HCT116 (cell line): ENCODE data around the gene NOC3L. TPM values are rescaled to one million over a fixed set of nuclear protein-coding genes. Genes with fewer than 3 reads are reported as not detected.

Source experiments
- ATAC-seq: fragments of 200-7000 bp; cut with Tn5 transposase; 2 replicates; pipeline ENCODE4 v1.9.1; 2020; ENCODE audit warnings: mild to moderate bottlenecking, moderate library complexity
- BruUV-seq: library from RNA; stranded (reverse); fragments of 400-500 nt; replicated peaks from 2 replicates; lab custom pipeline; 2021; lab: Mats Ljungman, UMichigan
- CTCF ChIA-PET: fragments of 300-600 bp; sonication (Branson Sonifier 250); formaldehyde crosslinking; loops from one replicate; lab custom pipeline; 2021; ENCODE audit warnings: antibody characterized with exemption; lab: Charles Lee
- POLR2A ChIA-PET: fragments of 300-600, 350-600 bp; sonication (Branson Sonifier 250); formaldehyde crosslinking; loops from one replicate; lab custom pipeline; 2021; ENCODE audit warnings: antibody characterized with exemption; lab: Charles Lee
- RAD21 ChIA-PET, 2 experiments: fragments of 300-600 bp; sonication (Branson Sonifier 250); formaldehyde crosslinking; loops; one replicate each; lab custom pipeline; 2023; ENCODE audit warnings: low total read pairs in 2 of 2; ENCODE audit not compliant: uncharacterized antibody in 2 of 2, unreplicated experiment in 2 of 2, low non-redundant PET in 1 of 2; lab: Charles Lee
- DNase-seq: peaks from one replicate; pipeline ENCODE4 v3.0.0-alpha.2; 2010; ENCODE audit warnings: low read depth, low spot score
- H2AFZ ChIP-seq: fragments of 200-600 bp; shearing (Covaris generic), sonication (generic); 2 replicates; pipeline ENCODE4 v1.6.1; 2017; ENCODE audit warnings: low read depth, mixed run types, mixed read lengths, antibody characterized with exemption, low read length; ENCODE audit not compliant: poor library complexity, severe bottlenecking
- H3K27ac ChIP-seq: 2 replicates; pipeline ENCODE4 v1.5.1; 2012; ENCODE audit warnings: low read depth, low read length
- H3K27me3 ChIP-seq: fragments of 200-600 bp; sonication (generic); 2 replicates; pipeline ENCODE4 v1.6.1; 2016; ENCODE audit warnings: mixed run types, low read length, mixed read lengths; ENCODE audit not compliant: insufficient read depth
- H3K36me3 ChIP-seq, 2 experiments: fragments of 200-500 bp in 1 of 2; fragments of 200-600 bp in 1 of 2; sonication (Bioruptor generic) in 1 of 2; sonication (generic) in 1 of 2; 2 replicates each; pipeline versions ENCODE4 v1.5.1 to v1.6.1; 2014 to 2016; ENCODE audit warnings: low read length in 2 of 2, inconsistent platforms in 1 of 2, mixed read lengths in 1 of 2, mixed run types in 1 of 2; ENCODE audit not compliant: insufficient read depth in 2 of 2, control insufficient read depth in 1 of 2
- H3K4me1 ChIP-seq, 2 experiments: fragments of 200-600 bp in 1 of 2; sonication (generic) in 1 of 2; 2 replicates each; pipeline versions ENCODE4 v1.5.1 to v1.6.1; 2012 to 2017; ENCODE audit warnings: low read length in 2 of 2, inconsistent platforms in 1 of 2, mild to moderate bottlenecking in 1 of 2, mixed read lengths in 1 of 2, mixed run types in 1 of 2, moderate library complexity in 1 of 2; ENCODE audit not compliant: insufficient read depth in 2 of 2, control insufficient read depth in 1 of 2
- H3K4me2 ChIP-seq: fragments of 200-600 bp; sonication (generic); 2 replicates; pipeline ENCODE4 v1.6.1; 2017; ENCODE audit warnings: mixed run types, low read length, mixed read lengths
- H3K4me3 ChIP-seq, 2 experiments: fragments of 200-600 bp in 1 of 2; sonication (generic) in 1 of 2; replicated peaks in 1 of 2; 2 replicates each; pipeline ENCODE4 v1.5.1; 2011 to 2016; ENCODE audit warnings: low read length in 2 of 2, control low read depth in 1 of 2, low read depth in 1 of 2, mild to moderate bottlenecking in 1 of 2, mixed read lengths in 1 of 2, mixed run types in 1 of 2
- H3K79me2 ChIP-seq: fragments of 200-600 bp; sonication (generic); 2 replicates; pipeline ENCODE4 v1.6.1; 2017; ENCODE audit warnings: mild to moderate bottlenecking, mixed run types, low read length, moderate library complexity, mixed read lengths; ENCODE audit not compliant: insufficient read depth
- H3K9ac ChIP-seq: fragments of 200-600 bp; sonication (generic); 2 replicates; pipeline ENCODE4 v1.6.1; 2016; ENCODE audit warnings: low read length, mixed read lengths
- H3K9me2 ChIP-seq: fragments of 200-600 bp; sonication (generic), shearing (Covaris generic); 2 replicates; pipeline ENCODE4 v1.6.1; 2017; ENCODE audit warnings: mixed run types, mild to moderate bottlenecking, moderate library complexity; ENCODE audit not compliant: insufficient read depth
- H3K9me3 ChIP-seq, 2 experiments: fragments of 200-500 bp in 1 of 2; fragments of 200-600 bp in 1 of 2; sonication (Bioruptor generic) in 1 of 2; sonication (generic) in 1 of 2; 2 replicates each; pipeline ENCODE4 v1.6.1; 2014 to 2017; ENCODE audit warnings: low read length in 2 of 2, mixed read lengths in 2 of 2, inconsistent platforms in 1 of 2, low read depth in 1 of 2, mild to moderate bottlenecking in 1 of 2, mixed run types in 1 of 2, moderate library complexity in 1 of 2; ENCODE audit not compliant: control insufficient read depth in 1 of 2, insufficient read depth in 1 of 2
- H4K20me1 ChIP-seq: fragments of 200-600 bp; sonication (generic), shearing (Covaris generic); 2 replicates; pipeline ENCODE4 v1.6.1; 2017; ENCODE audit warnings: mixed run types, mild to moderate bottlenecking, moderate library complexity; ENCODE audit not compliant: insufficient read depth
- CBX3 ChIP-seq: IDR thresholded peaks from 2 replicates; pipeline ENCODE4 v1.6.1; 2012; ENCODE audit warnings: low read depth
- CEBPB ChIP-seq: IDR thresholded peaks from 2 replicates; pipeline ENCODE4 v1.6.1; 2012; ENCODE audit warnings: low read depth
- CTCF ChIP-seq, 3 experiments: fragments of 200-600 bp in 1 of 3; sonication (generic) in 1 of 3; IDR thresholded peaks in 2 of 3; conservative IDR thresholded peaks in 1 of 3; 2 replicates each; pipeline ENCODE4 v1.5.1; 2012 to 2017; ENCODE audit warnings: low read depth in 2 of 3, low read length in 2 of 3, antibody characterized with exemption in 1 of 3, borderline replicate concordance in 1 of 3, control low read depth in 1 of 3, mild to moderate bottlenecking in 1 of 3, mixed read lengths in 1 of 3, mixed run types in 1 of 3, moderate library complexity in 1 of 3; ENCODE audit not compliant: insufficient read depth in 1 of 3
- EZH2phosphoT487 ChIP-seq: fragments of 200-600 bp; IDR thresholded peaks from 2 replicates; pipeline ENCODE4 v1.6.1; 2018; ENCODE audit warnings: antibody characterized with exemption, borderline replicate concordance
- FOSL1 ChIP-seq: IDR thresholded peaks from 2 replicates; pipeline ENCODE4 v1.6.1; 2012; ENCODE audit warnings: low read depth
- JUND ChIP-seq: IDR thresholded peaks from 2 replicates; pipeline ENCODE4 v1.6.1; 2012
- MAX ChIP-seq: IDR thresholded peaks from 2 replicates; pipeline ENCODE4 v1.6.1; 2012
- POLR2A ChIP-seq: IDR thresholded peaks from 2 replicates; pipeline ENCODE4 v1.7.0; 2011; ENCODE audit warnings: borderline replicate concordance; ENCODE audit not compliant: insufficient read depth, insufficient read length; ENCODE audit errors: extremely low read depth
- POLR2AphosphoS5 ChIP-seq: IDR thresholded peaks from 2 replicates; pipeline ENCODE4 v1.6.1; 2011; ENCODE audit warnings: mild to moderate bottlenecking, low read depth, low read length, moderate library complexity
- RAD21 ChIP-seq: IDR thresholded peaks from 2 replicates; pipeline ENCODE4 v1.6.1; 2012; ENCODE audit warnings: low read depth, mild to moderate bottlenecking
- SIN3A ChIP-seq: IDR thresholded peaks from 2 replicates; pipeline ENCODE4 v1.6.1; 2012; ENCODE audit warnings: low read depth
- SP1 ChIP-seq: IDR thresholded peaks from 2 replicates; pipeline ENCODE4 v1.6.1; 2012; ENCODE audit warnings: low read depth
- TCF7L2 ChIP-seq: IDR thresholded peaks from 2 replicates; pipeline ENCODE4 v1.7.0; 2011; ENCODE audit warnings: borderline replicate concordance, inconsistent platforms; ENCODE audit not compliant: insufficient read depth, insufficient read length; ENCODE audit errors: extremely low read depth
- YY1 ChIP-seq: IDR thresholded peaks from 2 replicates; pipeline ENCODE4 v1.6.1; 2011; ENCODE audit warnings: low read length, low read depth, moderate library complexity, mild to moderate bottlenecking; ENCODE audit not compliant: insufficient replicate concordance; ENCODE audit errors: extremely low read depth
- ZFX ChIP-seq: fragments of 450-650 bp; IDR thresholded peaks from 2 replicates; pipeline ENCODE4 v1.6.1; 2017
- ZNF274 ChIP-seq: fragments of 200-500 bp; sonication (Bioruptor generic); IDR thresholded peaks from 2 replicates; pipeline ENCODE4 v1.6.1; 2014; ENCODE audit warnings: mild to moderate bottlenecking, low read depth, low read length, inconsistent platforms
- intact Hi-C: fragments of 100-400 bp; cut with micrococcal nuclease; formaldehyde crosslinking; loops from 2 replicates; pipeline ENCODE4 v1.10.0; 2022
- total RNA-seq: library from RNA; stranded (reverse); gene quantifications from one replicate; pipeline ENCODE4 v1.2.1, GENCODE V29; 2021; ENCODE audit not compliant: unreplicated experiment
- TF ChIP-seq, protein P1 (sequence below): IDR thresholded peaks from 2 replicates; pipeline ENCODE4 v1.6.1; 2012
- TF ChIP-seq, protein P2 (sequence below): IDR thresholded peaks from 2 replicates; pipeline ENCODE4 v1.6.1; 2011; ENCODE audit warnings: mild to moderate bottlenecking, low read length, moderate library complexity; ENCODE audit not compliant: insufficient replicate concordance; ENCODE audit errors: extremely low read depth
- TF ChIP-seq, protein P3 (sequence below): IDR thresholded peaks from 2 replicates; pipeline ENCODE4 v1.6.1; 2012; ENCODE audit warnings: low read depth

Gene NOC3L
- total RNA-seq, 1 experiment from 2014 or later, result 45.5 TPM

DNA sequence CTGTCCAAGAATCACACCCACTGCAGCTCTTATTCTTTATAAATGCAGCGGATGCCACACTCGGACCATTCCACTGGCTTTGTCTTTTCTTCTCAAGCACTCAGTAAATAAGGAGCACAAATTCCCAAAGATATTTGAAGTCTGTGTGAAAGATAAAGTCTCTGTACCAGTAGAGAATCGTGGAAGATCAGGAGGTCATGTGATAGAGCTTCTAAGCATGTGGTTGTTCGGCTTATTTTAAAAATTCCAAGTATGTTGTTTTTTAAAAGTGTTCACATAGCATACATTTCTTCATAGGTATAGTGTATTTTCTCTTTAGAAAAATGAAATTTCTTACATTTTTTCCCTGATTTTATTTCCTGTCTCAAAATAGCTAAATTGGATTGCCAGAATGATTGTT lies 75.8 kb downstream of the NOC3L start:
- POLR2A ChIA-PET, result no interaction called here
- Histone ChIP-seq H3K9me2 (no peaks in the 10 kb centered on the region), H3K36me3 (no peaks in the 10 kb centered on the region), H3K4me2 (no peak overlapping the region), H3K4me1 (no peaks in the 10 kb centered on the region), H3K79me2 (no peaks in the 10 kb centered on the region), H4K20me1 (no peaks in the 10 kb centered on the region), H3K9me3 (no peaks in the 10 kb centered on the region), H2AFZ (no peak overlapping the region), H3K4me3 (no peak overlapping the region), H3K27ac (no peak overlapping the region), H3K27me3 (no peaks in the 10 kb centered on the region), H3K9ac (no peak overlapping the region)
- TF ChIP-seq POLR2A (no peak), ZFX (no peak), JUND (no peak), YY1 (no peak), TCF7L2 (no peak), SIN3A (no peak), EZH2phosphoT487 (no peak), SP1 (no peak), RAD21 (no peak), ZNF274 (no peak), FOSL1 (no peak), POLR2AphosphoS5 (no peak), MAX (no peak), CEBPB (no peak), CTCF (IDR thresholded peaks at IDR 0.05 in 2 of 3, conservative IDR thresholded peaks at IDR 0.05 in 1 of 3; ENCODE audit: borderline replicate concordance in 1 of 3, insufficient read depth in 1 of 3, low read depth in 2 of 3, low read length in 2 of 3) (no peak), CBX3 (no peak)
- TF ChIP-seq, protein P1, sequence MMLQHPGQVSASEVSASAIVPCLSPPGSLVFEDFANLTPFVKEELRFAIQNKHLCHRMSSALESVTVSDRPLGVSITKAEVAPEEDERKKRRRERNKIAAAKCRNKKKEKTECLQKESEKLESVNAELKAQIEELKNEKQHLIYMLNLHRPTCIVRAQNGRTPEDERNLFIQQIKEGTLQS, result no peak
- TF ChIP-seq, protein P2, sequence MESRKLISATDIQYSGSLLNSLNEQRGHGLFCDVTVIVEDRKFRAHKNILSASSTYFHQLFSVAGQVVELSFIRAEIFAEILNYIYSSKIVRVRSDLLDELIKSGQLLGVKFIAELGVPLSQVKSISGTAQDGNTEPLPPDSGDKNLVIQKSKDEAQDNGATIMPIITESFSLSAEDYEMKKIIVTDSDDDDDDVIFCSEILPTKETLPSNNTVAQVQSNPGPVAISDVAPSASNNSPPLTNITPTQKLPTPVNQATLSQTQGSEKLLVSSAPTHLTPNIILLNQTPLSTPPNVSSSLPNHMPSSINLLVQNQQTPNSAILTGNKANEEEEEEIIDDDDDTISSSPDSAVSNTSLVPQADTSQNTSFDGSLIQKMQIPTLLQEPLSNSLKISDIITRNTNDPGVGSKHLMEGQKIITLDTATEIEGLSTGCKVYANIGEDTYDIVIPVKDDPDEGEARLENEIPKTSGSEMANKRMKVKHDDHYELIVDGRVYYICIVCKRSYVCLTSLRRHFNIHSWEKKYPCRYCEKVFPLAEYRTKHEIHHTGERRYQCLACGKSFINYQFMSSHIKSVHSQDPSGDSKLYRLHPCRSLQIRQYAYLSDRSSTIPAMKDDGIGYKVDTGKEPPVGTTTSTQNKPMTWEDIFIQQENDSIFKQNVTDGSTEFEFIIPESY, result no peak
- TF ChIP-seq, protein P3, sequence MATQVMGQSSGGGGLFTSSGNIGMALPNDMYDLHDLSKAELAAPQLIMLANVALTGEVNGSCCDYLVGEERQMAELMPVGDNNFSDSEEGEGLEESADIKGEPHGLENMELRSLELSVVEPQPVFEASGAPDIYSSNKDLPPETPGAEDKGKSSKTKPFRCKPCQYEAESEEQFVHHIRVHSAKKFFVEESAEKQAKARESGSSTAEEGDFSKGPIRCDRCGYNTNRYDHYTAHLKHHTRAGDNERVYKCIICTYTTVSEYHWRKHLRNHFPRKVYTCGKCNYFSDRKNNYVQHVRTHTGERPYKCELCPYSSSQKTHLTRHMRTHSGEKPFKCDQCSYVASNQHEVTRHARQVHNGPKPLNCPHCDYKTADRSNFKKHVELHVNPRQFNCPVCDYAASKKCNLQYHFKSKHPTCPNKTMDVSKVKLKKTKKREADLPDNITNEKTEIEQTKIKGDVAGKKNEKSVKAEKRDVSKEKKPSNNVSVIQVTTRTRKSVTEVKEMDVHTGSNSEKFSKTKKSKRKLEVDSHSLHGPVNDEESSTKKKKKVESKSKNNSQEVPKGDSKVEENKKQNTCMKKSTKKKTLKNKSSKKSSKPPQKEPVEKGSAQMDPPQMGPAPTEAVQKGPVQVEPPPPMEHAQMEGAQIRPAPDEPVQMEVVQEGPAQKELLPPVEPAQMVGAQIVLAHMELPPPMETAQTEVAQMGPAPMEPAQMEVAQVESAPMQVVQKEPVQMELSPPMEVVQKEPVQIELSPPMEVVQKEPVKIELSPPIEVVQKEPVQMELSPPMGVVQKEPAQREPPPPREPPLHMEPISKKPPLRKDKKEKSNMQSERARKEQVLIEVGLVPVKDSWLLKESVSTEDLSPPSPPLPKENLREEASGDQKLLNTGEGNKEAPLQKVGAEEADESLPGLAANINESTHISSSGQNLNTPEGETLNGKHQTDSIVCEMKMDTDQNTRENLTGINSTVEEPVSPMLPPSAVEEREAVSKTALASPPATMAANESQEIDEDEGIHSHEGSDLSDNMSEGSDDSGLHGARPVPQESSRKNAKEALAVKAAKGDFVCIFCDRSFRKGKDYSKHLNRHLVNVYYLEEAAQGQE, result no peak
- BruUV-seq, result no TSS peak
- intact Hi-C loops, result no loop called here
- ATAC-seq, result no peak
- CTCF ChIA-PET, result no interaction called here
- RAD21 ChIA-PET, result no interaction called here
- DNase-seq, result no peak
